Mesendoderm (in vitro differentiated cells): ENCODE data around the gene ARHGDIG.

Source experiments
- DNase-seq: peaks from one replicate; pipeline ENCODE4 v3.0.0; 2013
- H2AK5ac ChIP-seq: 2 replicates; pipeline ENCODE4 v1.6.1; 2013; ENCODE audit warnings: low read length, inconsistent platforms
- H2BK120ac ChIP-seq: 2 replicates; pipeline ENCODE4 v1.6.1; 2013; ENCODE audit warnings: low read depth, mild to moderate bottlenecking, low read length, moderate library complexity, mixed read lengths
- H2BK15ac ChIP-seq: replicated peaks from 2 replicates; pipeline ENCODE4 v1.6.1; 2013; ENCODE audit warnings: low read depth, mild to moderate bottlenecking, moderate library complexity
- H2BK5ac ChIP-seq: 2 replicates; pipeline ENCODE4 v1.6.1; 2013; ENCODE audit warnings: low read length, inconsistent platforms
- H3K18ac ChIP-seq: 2 replicates; pipeline ENCODE4 v1.6.1; 2013; ENCODE audit warnings: mild to moderate bottlenecking, low read length, mixed read lengths
- H3K23ac ChIP-seq: one replicate; pipeline ENCODE4 v1.6.1; 2013; ENCODE audit warnings: low read length
- H3K27ac ChIP-seq: 2 replicates; pipeline ENCODE4 v1.5.1; 2013; ENCODE audit warnings: low read depth, mild to moderate bottlenecking, inconsistent platforms, low read length, moderate library complexity
- H3K27me3 ChIP-seq: 2 replicates; pipeline ENCODE4 v1.6.1; 2013; ENCODE audit warnings: low read length, control low read depth, mild to moderate bottlenecking, inconsistent platforms; ENCODE audit not compliant: insufficient read depth, poor library complexity
- H3K36me3 ChIP-seq: 2 replicates; pipeline ENCODE4 v1.6.1; 2013; ENCODE audit warnings: low read length, inconsistent platforms; ENCODE audit not compliant: control insufficient read depth, insufficient read depth
- H3K4ac ChIP-seq: one replicate; pipeline ENCODE4 v1.6.1; 2013; ENCODE audit warnings: low read depth, mild to moderate bottlenecking, low read length, moderate library complexity
- H3K4me1 ChIP-seq: 2 replicates; pipeline ENCODE4 v1.6.1; 2013; ENCODE audit warnings: low read depth, low read length, inconsistent platforms; ENCODE audit not compliant: control insufficient read depth
- H3K4me2 ChIP-seq: 2 replicates; pipeline ENCODE4 v1.6.1; 2013; ENCODE audit warnings: low read length
- H3K4me3 ChIP-seq: 2 replicates; pipeline ENCODE4 v1.5.1; 2013; ENCODE audit warnings: mild to moderate bottlenecking, low read length
- H3K56ac ChIP-seq: one replicate; pipeline ENCODE4 v1.6.1; 2013; ENCODE audit warnings: low read length
- H3K79me1 ChIP-seq: 2 replicates; pipeline ENCODE4 v1.6.1; 2013; ENCODE audit warnings: low read length, inconsistent platforms
- H3K79me2 ChIP-seq: 2 replicates; pipeline ENCODE4 v1.6.1; 2013; ENCODE audit warnings: mild to moderate bottlenecking, low read length; ENCODE audit not compliant: control insufficient read depth, insufficient read depth
- H3K9ac ChIP-seq: 2 replicates; pipeline ENCODE4 v1.6.1; 2013; ENCODE audit warnings: low read length, inconsistent platforms
- H4K5ac ChIP-seq: one replicate; pipeline ENCODE4 v1.6.1; 2013; ENCODE audit warnings: low read length
- H4K8ac ChIP-seq: one replicate; pipeline ENCODE4 v1.6.1; 2013; ENCODE audit warnings: low read depth, mild to moderate bottlenecking, control low read depth, low read length, moderate library complexity
- WGBS: extraction: QIAGEN DNeasy Blood & Tissue Kit; methylation state at CpG from one replicate; pipeline ENCODE4 v1.1.7; 2013; ENCODE audit warnings: low lambda C conversion rate, missing lambda C conversion rate; ENCODE audit not compliant: insufficient coverage; ENCODE audit errors: extremely low coverage; 5-methylcytosine and 5-hydroxymethylcytosine counted together

ARHGDIG gene

GRCh38 chr16:263944-264343 lies 16.4 kb upstream of the ARHGDIG start:
- no peak for DNase-seq
- no peaks in the 10 kb centered on the region for H3K27me3 ChIP-seq
- no peak overlapping the region for H3K56ac ChIP-seq
- no peak overlapping the region for H3K4me3 ChIP-seq
- H3K4me2 ChIP-seq: no peak overlapping the region
- H2BK5ac ChIP-seq: no peak overlapping the region
- no peak overlapping the region for H3K9ac ChIP-seq
- no peaks in the 10 kb centered on the region for H3K79me1 ChIP-seq
- no peak overlapping the region for H4K5ac ChIP-seq
- no peak overlapping the region for H3K18ac ChIP-seq
- H2BK15ac ChIP-seq: no peak overlapping the region
- no peaks in the 10 kb centered on the region for H3K79me2 ChIP-seq
- H3K23ac ChIP-seq: no peak overlapping the region
- peaks cover 2% of the 10 kb centered on the region for H3K36me3 ChIP-seq
- H3K27ac ChIP-seq: no peak overlapping the region
- no peak overlapping the region for H2BK120ac ChIP-seq
- H3K4ac ChIP-seq: no peak overlapping the region
- H4K8ac ChIP-seq: no peak overlapping the region
- no peak overlapping the region for H2AK5ac ChIP-seq
- no CpG with 5 or more reads among the region's 17 CpGs for WGBS
- no peaks in the 10 kb centered on the region for H3K4me1 ChIP-seq

DNA sequence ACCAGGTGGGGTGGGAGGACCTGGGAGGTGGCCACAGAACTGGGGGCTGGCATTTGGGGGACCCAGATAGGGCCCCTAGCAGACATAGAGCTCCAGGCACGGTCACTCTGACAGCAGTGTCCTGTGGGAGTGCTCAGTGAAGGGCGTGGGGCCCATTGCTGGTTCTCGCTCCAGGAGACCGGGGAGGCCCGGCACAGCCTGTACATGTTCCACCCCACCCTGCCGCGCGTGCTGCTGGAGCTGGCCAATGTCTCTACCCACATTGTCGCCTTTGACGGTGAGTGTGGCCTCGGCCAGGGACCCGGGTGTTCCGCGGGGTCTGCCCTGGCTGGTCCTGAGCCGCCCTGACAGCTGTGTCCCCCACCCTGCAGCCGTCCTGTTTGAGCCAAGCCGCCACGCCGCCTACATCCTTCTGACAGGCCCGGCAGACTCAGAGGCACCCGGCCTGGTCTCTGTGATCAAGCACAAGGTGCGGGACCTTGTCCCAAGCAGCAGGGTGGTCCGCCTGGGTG lies 15.9 kb upstream of the ARHGDIG start:
- Histone ChIP-seq H2BK5ac (no peak overlapping the region), H3K56ac (no peak overlapping the region), H3K36me3 (peaks cover 2% of the 10 kb centered on the region), H3K4ac (no peak overlapping the region), H3K79me2 (no peaks in the 10 kb centered on the region), H2AK5ac (no peak overlapping the region), H3K18ac (no peak overlapping the region), H3K4me1 (no peaks in the 10 kb centered on the region), H3K4me3 (no peak overlapping the region), H4K8ac (no peak overlapping the region), H3K23ac (no peak overlapping the region), H4K5ac (no peak overlapping the region), H3K27me3 (no peaks in the 10 kb centered on the region), H3K27ac (no peak overlapping the region), H3K9ac (no peak overlapping the region), H2BK15ac (no peak overlapping the region), H2BK120ac (no peak overlapping the region), H3K4me2 (no peak overlapping the region), H3K79me1 (no peaks in the 10 kb centered on the region)
- DNase-seq: no peak
- WGBS: no CpG with 5 or more reads among the region's 23 CpGs

DNA sequence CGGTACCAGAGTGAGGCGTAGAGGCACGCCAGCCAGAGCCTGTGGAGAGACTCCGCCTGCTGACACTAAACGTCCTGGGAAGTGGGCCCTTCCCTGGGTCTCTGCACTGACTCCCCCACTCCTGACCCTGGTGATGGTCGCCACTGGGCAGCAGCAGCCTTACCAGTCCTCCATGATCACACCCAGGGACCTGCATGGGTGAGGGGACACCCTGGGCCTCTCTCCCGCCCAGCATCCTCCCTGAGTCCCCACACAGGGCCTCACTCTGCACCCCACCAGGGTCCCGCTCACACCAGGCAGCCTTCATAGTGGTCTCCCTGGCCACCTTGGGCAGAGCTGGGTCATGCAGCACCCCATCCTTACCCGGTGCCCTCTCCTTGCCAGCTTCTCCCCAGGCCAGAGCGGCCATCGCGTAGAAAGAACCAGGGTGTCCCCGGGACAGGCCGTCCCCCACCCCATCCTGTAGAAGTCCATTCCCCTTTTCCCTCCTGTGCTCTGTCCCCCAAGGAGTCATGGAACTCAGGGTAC lies 15.3 kb upstream of the ARHGDIG start:
- H2BK15ac ChIP-seq: no peak overlapping the region
- H3K9ac ChIP-seq: no peak overlapping the region
- WGBS: no CpG with 5 or more reads among the region's 14 CpGs
- H3K36me3 ChIP-seq: peaks cover 2% of the 10 kb centered on the region
- no peak overlapping the region for H3K56ac ChIP-seq
- H3K4me1 ChIP-seq: no peaks in the 10 kb centered on the region
- H3K23ac ChIP-seq: no peak overlapping the region
- H3K4ac ChIP-seq: no peak overlapping the region
- H3K4me2 ChIP-seq: no peak overlapping the region
- no peak for DNase-seq
- H3K4me3 ChIP-seq: no peak overlapping the region
- H2BK120ac ChIP-seq: no peak overlapping the region
- H4K8ac ChIP-seq: no peak overlapping the region
- H2AK5ac ChIP-seq: no peak overlapping the region
- no peaks in the 10 kb centered on the region for H3K27me3 ChIP-seq
- no peak overlapping the region for H3K27ac ChIP-seq
- no peak overlapping the region for H4K5ac ChIP-seq
- H3K79me2 ChIP-seq: no peaks in the 10 kb centered on the region
- no peaks in the 10 kb centered on the region for H3K79me1 ChIP-seq
- H2BK5ac ChIP-seq: no peak overlapping the region
- no peak overlapping the region for H3K18ac ChIP-seq

DNA sequence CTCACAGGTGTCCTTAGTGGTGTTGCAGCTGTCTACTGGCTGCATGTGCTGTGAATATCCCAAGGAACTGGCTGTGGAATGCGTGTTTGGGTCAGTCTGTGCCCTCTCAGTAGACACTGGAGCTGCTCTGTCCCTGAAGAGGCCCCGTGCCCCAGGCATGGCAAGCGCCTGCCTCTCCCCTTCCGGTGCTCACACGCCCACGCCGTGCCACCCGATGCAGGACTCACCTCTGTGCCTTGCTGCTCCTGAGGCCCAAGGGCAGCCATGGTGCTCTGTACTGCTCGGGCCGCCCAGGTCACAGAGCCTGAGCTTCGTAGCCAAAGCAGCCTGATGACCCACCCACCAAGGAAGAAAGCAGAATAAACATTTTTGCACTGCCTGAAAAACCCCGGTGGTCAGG lies 14.7 kb upstream of the ARHGDIG start:
- H2BK120ac ChIP-seq: no peak overlapping the region
- WGBS: no CpG with 5 or more reads among the region's 12 CpGs
- no peak overlapping the region for H4K8ac ChIP-seq
- H3K4me3 ChIP-seq: no peak overlapping the region
- H3K27me3 ChIP-seq: no peaks in the 10 kb centered on the region
- no peak overlapping the region for H2AK5ac ChIP-seq
- no peak overlapping the region for H2BK15ac ChIP-seq
- DNase-seq: no peak
- no peak overlapping the region for H4K5ac ChIP-seq
- H3K4me1 ChIP-seq: no peaks in the 10 kb centered on the region
- H3K27ac ChIP-seq: no peak overlapping the region
- H3K79me2 ChIP-seq: no peaks in the 10 kb centered on the region
- H3K9ac ChIP-seq: no peak overlapping the region
- H3K23ac ChIP-seq: no peak overlapping the region
- H3K4ac ChIP-seq: no peak overlapping the region
- no peak overlapping the region for H3K56ac ChIP-seq
- no peak overlapping the region for H2BK5ac ChIP-seq
- no peak overlapping the region for H3K18ac ChIP-seq
- no peaks in the 10 kb centered on the region for H3K79me1 ChIP-seq
- no peak overlapping the region for H3K4me2 ChIP-seq
- H3K36me3 ChIP-seq: no peaks in the 10 kb centered on the region

DNA sequence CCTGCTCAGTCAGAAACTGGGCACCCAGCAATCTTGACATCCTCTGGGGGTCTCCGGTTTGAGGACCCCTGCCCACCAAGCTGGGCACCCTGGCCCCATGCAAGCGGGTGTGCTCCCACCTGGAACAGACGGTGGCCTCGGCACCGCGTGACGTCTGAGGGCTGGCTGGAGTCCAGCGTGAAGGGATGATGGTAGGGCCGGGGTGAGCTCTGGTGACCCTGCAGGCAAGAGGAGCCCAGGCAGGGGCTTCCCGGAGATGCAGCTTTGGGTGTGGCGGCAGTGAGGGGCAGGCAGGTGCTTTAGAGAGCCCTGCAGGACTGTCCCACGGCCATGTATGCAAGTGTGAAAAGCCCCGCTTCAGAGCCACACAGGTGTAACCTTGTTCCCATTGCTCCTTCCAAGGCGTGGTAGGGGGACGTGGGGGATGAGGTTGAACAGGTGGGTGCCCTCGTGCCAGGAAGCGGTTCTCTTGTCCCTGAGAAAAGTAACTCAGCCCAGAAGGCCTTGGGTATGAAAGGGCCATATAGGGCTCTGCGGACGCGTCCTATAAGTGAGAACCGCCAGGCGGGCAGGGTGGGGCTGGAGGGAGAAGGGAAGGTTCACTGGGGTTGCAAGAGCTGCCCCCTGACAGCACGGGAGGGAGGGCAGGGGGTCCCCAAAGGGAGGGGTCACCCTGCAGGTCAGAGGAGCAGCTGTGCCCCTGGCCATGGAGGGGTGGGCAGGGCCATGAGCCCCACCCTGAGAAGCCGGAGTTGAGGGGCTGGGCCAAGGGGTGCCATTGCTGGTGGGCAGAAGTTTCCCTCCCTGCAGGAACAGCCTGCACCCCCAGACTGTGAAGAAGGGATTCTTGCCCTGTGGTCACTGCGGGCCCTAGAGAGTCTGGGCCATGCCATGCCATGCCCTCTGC lies 13.9 kb upstream of the ARHGDIG start:
- H3K4me1 ChIP-seq: no peaks in the 10 kb centered on the region
- no peak overlapping the region for H3K4me2 ChIP-seq
- no peak overlapping the region for H3K27ac ChIP-seq
- H3K4ac ChIP-seq: no peak overlapping the region
- no peak overlapping the region for H3K56ac ChIP-seq
- no CpG with 5 or more reads among the region's 25 CpGs for WGBS
- no peak overlapping the region for H3K18ac ChIP-seq
- no peak overlapping the region for H3K23ac ChIP-seq
- no peak overlapping the region for H4K5ac ChIP-seq
- H2BK5ac ChIP-seq: no peak overlapping the region
- DNase-seq: no peak
- no peaks in the 10 kb centered on the region for H3K79me2 ChIP-seq
- no peaks in the 10 kb centered on the region for H3K27me3 ChIP-seq
- no peaks in the 10 kb centered on the region for H3K36me3 ChIP-seq
- H2BK15ac ChIP-seq: no peak overlapping the region
- H3K9ac ChIP-seq: no peak overlapping the region
- no peak overlapping the region for H2BK120ac ChIP-seq
- H2AK5ac ChIP-seq: no peak overlapping the region
- no peaks in the 10 kb centered on the region for H3K79me1 ChIP-seq
- no peak overlapping the region for H3K4me3 ChIP-seq
- no peak overlapping the region for H4K8ac ChIP-seq
